HEK293T (cell line): ENCODE data around the gene MGAT4B.

ENCODE experiments used
- CTCF ChIA-PET: fragments of 350-600 bp; formaldehyde crosslinking; extraction: SDS; loops from one replicate; lab custom pipeline; 2021; ENCODE audit warnings: antibody characterized with exemption, inconsistent platforms; lab: Yijun Ruan, JAX
- POLR2A ChIA-PET: fragments of 350-600 bp; formaldehyde crosslinking; extraction: SDS; loops from one replicate; lab custom pipeline; 2020; ENCODE audit warnings: antibody characterized with exemption, inconsistent platforms; lab: Yijun Ruan, JAX
- DNase-seq: peaks from one replicate; pipeline ENCODE4 v3.0.0; 2012; ENCODE audit warnings: mixed read lengths; ENCODE audit errors: extremely low spot score
- ARNT ChIP-seq: fragments of 450-650 bp; IDR thresholded peaks from 2 replicates; pipeline ENCODE4 v1.6.1; 2017; ENCODE audit warnings: mild to moderate bottlenecking
- BHLHE40 ChIP-seq: fragments of 450-650 bp; IDR thresholded peaks from 2 replicates; pipeline ENCODE4 v1.6.1; 2016; ENCODE audit warnings: mild to moderate bottlenecking, moderate library complexity, borderline replicate concordance
- ELF4 ChIP-seq: fragments of 450-650 bp; IDR thresholded peaks from 2 replicates; pipeline ENCODE4 v1.6.1; 2017; ENCODE audit warnings: antibody characterized with exemption
- FOXK2 ChIP-seq: fragments of 450-650 bp; IDR thresholded peaks from 2 replicates; pipeline ENCODE4 v1.6.1; 2016; ENCODE audit warnings: mild to moderate bottlenecking
- FOXM1 ChIP-seq: fragments of 450-650 bp; IDR thresholded peaks from 2 replicates; pipeline ENCODE4 v1.6.1; 2017; ENCODE audit warnings: mild to moderate bottlenecking, borderline replicate concordance
- HDGF ChIP-seq: fragments of 450-650 bp; IDR thresholded peaks from 2 replicates; pipeline ENCODE4 v1.6.1; 2017; ENCODE audit warnings: antibody characterized with exemption, borderline replicate concordance
- L3MBTL2 ChIP-seq: fragments of 450-650 bp; conservative IDR thresholded peaks from 2 replicates; pipeline ENCODE4 v1.6.1; 2016; ENCODE audit warnings: mild to moderate bottlenecking
- LEF1 ChIP-seq: fragments of 450-650 bp; IDR thresholded peaks from 2 replicates; pipeline ENCODE4 v1.6.1; 2017; ENCODE audit warnings: mild to moderate bottlenecking, borderline replicate concordance
- NFRKB ChIP-seq: fragments of 450-650 bp; IDR thresholded peaks from 2 replicates; pipeline ENCODE4 v1.6.1; 2016; ENCODE audit warnings: mild to moderate bottlenecking, moderate library complexity
- PKNOX1 ChIP-seq: fragments of 450-650 bp; IDR thresholded peaks from 2 replicates; pipeline ENCODE4 v1.6.1; 2016
- SP1 ChIP-seq: fragments of 450-650 bp; IDR thresholded peaks from 2 replicates; pipeline ENCODE4 v1.6.1; 2017
- SUZ12 ChIP-seq: fragments of 450-650 bp; IDR thresholded peaks from 2 replicates; pipeline ENCODE4 v1.6.1; 2016; ENCODE audit warnings: mild to moderate bottlenecking
- TARDBP ChIP-seq: fragments of 450-650 bp; IDR thresholded peaks from 2 replicates; pipeline ENCODE4 v1.6.1; 2016
- ZNF384 ChIP-seq: fragments of 450-650 bp; IDR thresholded peaks from 2 replicates; pipeline ENCODE4 v1.6.1; 2016

Gene MGAT4B

GRCh38 chr5:179818746-179819295, 12.2 kb upstream of the MGAT4B start:
- ChIA-PET POLR2A (interaction anchor here (0.7 kb wide), 1 partner anchor 40 kb away, joined by 3 read pairs; the partner anchor contains the start of gene MRNIP), CTCF (interaction anchor here (0.6 to 0.8 kb wide), 2 partner anchors 17 to 36 kb away, joined by 3 read pairs; no protein-coding TSS in a partner anchor)
- TF ChIP-seq LEF1 (no peak), HDGF (no peak), PKNOX1 (no peak)
- DNase-seq = peak; percentile 72

- no peak for DNase-seq
- CTCF ChIA-PET = no interaction called here
- POLR2A ChIA-PET = no interaction called here
- TF ChIP-seq FOXM1 (no peak), HDGF (0 out of 2 replicates have a peak, but pooled peaks have one; percentile 15)
Observed at GRCh38 chr5:179817890-179818745, 11.5 kb upstream of the MGAT4B start.

- POLR2A ChIA-PET = no interaction called here
- CTCF ChIA-PET = no interaction called here
- TF ChIP-seq SP1 (no peak), PKNOX1 (no peak), NFRKB (no peak), FOXK2 (no peak), SUZ12 (no peak), ARNT (no peak), ZNF384 (no peak)
- DNase-seq = no peak
Observed at GRCh38 chr5:179817470-179817840, 10.8 kb upstream of the MGAT4B start.

- CTCF ChIA-PET = no interaction called here
- TF ChIP-seq TARDBP (no peak), LEF1 (no peak), BHLHE40 (no peak), FOXK2 (no peak), SUZ12 (no peak), ELF4 (no peak), ZNF384 (no peak), SP1 (no peak), PKNOX1 (no peak), HDGF (no peak), L3MBTL2 (no peak)
- POLR2A ChIA-PET = no interaction called here
- DNase-seq = no peak
Observed at GRCh38 chr5:179816796-179817469, 10.3 kb upstream of the MGAT4B start.

GRCh38 chr5:179816401-179816795, 9.7 kb upstream of the MGAT4B start:
- CTCF ChIA-PET = no interaction called here
- TF ChIP-seq ZNF384 = no peak
- no peak for TF ChIP-seq ELF4
- no peak for TF ChIP-seq L3MBTL2
- TF ChIP-seq SP1 = no peak
- no peak for TF ChIP-seq FOXM1
- no peak for TF ChIP-seq PKNOX1
- POLR2A ChIA-PET = no interaction called here

GRCh38 chr5:179815491-179816249, 9.0 kb upstream of the MGAT4B start:
- ChIA-PET CTCF (no interaction called here), POLR2A (no interaction called here)
- DNase-seq = no peak
- no peak for TF ChIP-seq NFRKB
- no peak for TF ChIP-seq LEF1
- no peak for TF ChIP-seq FOXK2
- no peak for TF ChIP-seq TARDBP

More at GRCh38 chr5:179816401-179816795, 9.7 kb upstream of the MGAT4B start:
- no peak for DNase-seq
